Measurements from ENCODE around the gene GLB1L.

The GLB1L gene

GRCh38 chr2:219219784-219220532, 25.3 kb downstream of the GLB1L start:
- CTCF ChIA-PET = interaction anchor here (0.7 to 1.8 kb wide), 3 partner anchors 48 to 76 kb away, joined by 3 to 7 read pairs (median 4); no protein-coding TSS in a partner anchor
- no peak overlapping the region for H3K27ac Mint-ChIP-seq
- H3K9me3 Mint-ChIP-seq = no peaks in the 10 kb centered on the region
- no peak overlapping the region for H3K4me3 Mint-ChIP-seq
- no peaks in the 10 kb centered on the region for H3K27me3 Mint-ChIP-seq
- DNase-seq = no peak
- peaks cover 42% of the 10 kb centered on the region for H3K36me3 Mint-ChIP-seq
- H3K4me1 Mint-ChIP-seq = peaks cover 31% of the 10 kb centered on the region

GRCh38 chr2:219218732-219219701, 26.2 kb downstream of the GLB1L start, which contains the start of gene ABCB6:
TSS of gene ABCB6 (minus strand) at chr2:219218958. CDS start at chr2:219218673, 285 bp downstream.
- peak within 1 kb of the TSS; percentile 81 for H3K4me3 Mint-ChIP-seq
- H3K36me3 Mint-ChIP-seq = peaks cover 41% of the 10 kb centered on the region
- peak within 1 kb of the TSS; percentile 89 for H3K27ac Mint-ChIP-seq
- no peaks in the 10 kb centered on the region for H3K9me3 Mint-ChIP-seq
- peaks cover 31% of the 10 kb centered on the region for H3K4me1 Mint-ChIP-seq
- CTCF ChIA-PET = interaction anchor here (0.6 to 1.8 kb wide), 8 partner anchors 30 to 637 kb away, joined by 3 to 8 read pairs (median 4); no protein-coding TSS in a partner anchor
- peak; percentile 94 for DNase-seq
- no peaks in the 10 kb centered on the region for H3K27me3 Mint-ChIP-seq

DNA sequence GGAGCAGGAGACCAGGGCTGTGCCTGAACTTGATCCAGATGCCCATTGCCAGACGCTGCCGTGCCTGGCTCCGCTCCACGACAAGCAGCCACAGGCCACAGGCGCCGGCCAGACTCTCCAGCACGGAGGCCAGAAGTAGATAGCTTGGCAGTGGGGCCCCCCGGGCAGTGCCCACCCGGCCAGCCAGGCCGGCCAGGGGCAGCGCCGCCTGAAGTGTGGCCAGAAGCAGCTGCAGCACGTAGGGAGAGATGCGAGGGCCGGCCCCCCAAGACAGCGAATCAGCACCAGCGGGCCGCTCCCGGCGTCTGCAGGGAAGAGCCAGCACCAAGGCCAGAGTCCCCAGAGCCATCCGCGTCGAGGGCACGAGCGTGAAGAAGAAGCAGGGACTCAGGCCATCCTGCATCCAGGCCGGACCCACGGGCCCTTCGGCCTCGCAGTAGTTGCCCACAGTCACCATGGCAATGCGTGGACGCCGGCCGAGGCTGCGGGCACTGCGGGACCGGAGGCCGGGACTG, 27.0 kb downstream of the GLB1L start:
- Mint-ChIP-seq H3K9me3 (no peaks in the 10 kb centered on the region), H3K27me3 (no peaks in the 10 kb centered on the region), H3K4me3 (peak overlapping the region; percentile 81), H3K27ac (peak overlapping the region; percentile 89), H3K4me1 (peaks cover 31% of the 10 kb centered on the region), H3K36me3 (peaks cover 38% of the 10 kb centered on the region)
- CTCF ChIA-PET = interaction anchor here (0.7 to 1.7 kb wide), 5 partner anchors 31 to 77 kb away, joined by 3 to 8 read pairs (median 5); no protein-coding TSS in a partner anchor
- no peak for DNase-seq

DNA sequence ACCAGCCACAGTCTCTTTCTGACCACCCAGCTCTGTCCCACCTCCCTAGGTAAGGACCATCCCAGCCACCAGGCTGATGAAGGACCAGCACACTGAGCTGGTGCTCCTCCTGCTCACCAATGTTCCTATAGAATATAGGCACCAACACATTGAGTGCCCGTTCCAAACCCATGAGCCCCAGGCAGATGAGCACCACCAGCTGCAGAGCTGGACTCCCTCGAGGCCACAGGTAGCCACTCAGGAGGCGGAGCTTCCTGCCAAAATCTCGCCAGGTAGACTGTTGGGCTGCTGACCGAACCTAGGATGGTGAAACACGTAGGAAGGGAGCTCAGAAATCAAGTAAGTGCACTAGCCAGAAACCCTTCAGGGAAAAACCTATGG, 28.7 kb downstream of the GLB1L start:
- peaks cover 40% of the 10 kb centered on the region for H3K4me1 Mint-ChIP-seq
- H3K36me3 Mint-ChIP-seq = peaks cover 34% of the 10 kb centered on the region
- H3K9me3 Mint-ChIP-seq = no peaks in the 10 kb centered on the region
- H3K27ac Mint-ChIP-seq = peak overlapping the region; percentile 54
- CTCF ChIA-PET = interaction anchor here (0.6 to 2.4 kb wide), 5 partner anchors 8 to 83 kb away, joined by 3 to 8 read pairs (median 4); partner anchors contain the start of gene ZFAND2B
- no peak for DNase-seq
- H3K4me3 Mint-ChIP-seq = no peak overlapping the region
- no peaks in the 10 kb centered on the region for H3K27me3 Mint-ChIP-seq

DNA sequence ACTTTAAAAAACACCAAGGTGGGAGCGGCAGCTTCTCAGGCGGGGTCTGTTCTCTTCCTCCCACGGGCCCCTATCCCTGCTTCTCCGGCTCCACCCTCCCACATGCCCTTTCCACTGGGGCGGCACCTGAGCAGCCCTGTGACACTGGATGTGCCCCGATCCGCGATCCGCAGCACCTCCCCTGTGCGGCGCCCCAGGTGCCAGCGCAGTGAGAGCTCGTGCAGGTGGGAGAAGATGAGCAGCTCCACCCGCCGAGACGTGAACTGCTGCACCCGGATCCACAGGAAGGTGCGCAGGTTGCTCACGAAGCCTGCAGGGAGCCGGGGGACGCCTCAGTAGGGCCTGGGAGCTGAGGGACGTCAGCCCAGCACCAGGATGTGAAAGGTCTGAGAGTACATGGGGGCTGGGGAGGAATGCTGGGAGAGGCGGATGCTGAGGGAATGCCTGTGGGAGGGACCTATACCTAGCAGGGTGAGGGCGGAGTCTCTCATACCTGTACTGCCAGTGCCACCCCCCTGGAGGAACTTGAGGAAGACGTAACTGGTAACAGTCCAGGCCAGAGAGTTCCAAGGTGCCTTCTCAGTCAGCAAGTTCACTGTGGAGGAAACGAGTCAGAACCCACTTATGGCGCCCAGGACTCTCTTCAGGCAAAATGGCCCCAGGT, 29.2 kb downstream of the GLB1L start:
- H3K27ac Mint-ChIP-seq = no peak overlapping the region
- H3K27me3 Mint-ChIP-seq = no peaks in the 10 kb centered on the region
- CTCF ChIA-PET = interaction anchor here (1.0 to 2.4 kb wide), 4 partner anchors 10 to 83 kb away, joined by 4 to 8 read pairs (median 6); partner anchors contain the start of gene ZFAND2B
- peaks cover 46% of the 10 kb centered on the region for H3K4me1 Mint-ChIP-seq
- H3K36me3 Mint-ChIP-seq = peaks cover 35% of the 10 kb centered on the region
- no peaks in the 10 kb centered on the region for H3K9me3 Mint-ChIP-seq
- DNase-seq = no peak
- H3K4me3 Mint-ChIP-seq = no peak overlapping the region

GRCh38 chr2:219214786-219215185, 30.5 kb downstream of the GLB1L start:
- no peaks in the 10 kb centered on the region for H3K9me3 Mint-ChIP-seq
- peaks cover 56% of the 10 kb centered on the region for H3K4me1 Mint-ChIP-seq
- no peak overlapping the region for H3K27ac Mint-ChIP-seq
- H3K36me3 Mint-ChIP-seq = peaks cover 31% of the 10 kb centered on the region
- DNase-seq = no peak
- no peaks in the 10 kb centered on the region for H3K27me3 Mint-ChIP-seq
- no peak overlapping the region for H3K4me3 Mint-ChIP-seq
- CTCF ChIA-PET = interaction anchor here (0.6 to 0.8 kb wide), 2 partner anchors 18 to 80 kb away, joined by 3 read pairs; no protein-coding TSS in a partner anchor

DNA sequence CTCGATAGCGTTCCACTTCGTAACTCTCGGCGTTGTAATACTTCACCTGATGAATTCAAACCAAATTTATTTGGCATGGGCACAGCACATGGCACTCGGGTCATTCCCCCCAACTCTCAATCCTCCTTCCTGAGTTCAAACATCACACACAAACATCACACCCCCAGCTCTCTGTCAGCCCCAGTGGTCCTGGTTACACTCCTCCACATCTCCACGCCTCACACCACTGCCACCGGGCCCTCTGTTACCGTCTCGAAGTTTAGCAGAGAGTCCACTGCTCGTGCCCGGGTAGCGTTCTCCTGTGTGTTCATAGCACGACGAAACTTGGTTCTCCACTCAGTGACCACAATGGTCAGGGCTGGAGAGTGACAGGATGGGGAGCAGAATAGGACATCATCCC, 31.1 kb downstream of the GLB1L start:
- CTCF ChIA-PET = interaction anchor here (0.8 to 6.8 kb wide), 2 partner anchors 43 to 81 kb away, joined by 3 to 70 read pairs; partner anchors contain the start of gene SLC23A3
- no peak overlapping the region for H3K27ac Mint-ChIP-seq
- peaks cover 31% of the 10 kb centered on the region for H3K36me3 Mint-ChIP-seq
- no peaks in the 10 kb centered on the region for H3K9me3 Mint-ChIP-seq
- no peak overlapping the region for H3K4me3 Mint-ChIP-seq
- H3K27me3 Mint-ChIP-seq = no peaks in the 10 kb centered on the region
- no peak for DNase-seq
- peaks cover 56% of the 10 kb centered on the region for H3K4me1 Mint-ChIP-seq

DNA sequence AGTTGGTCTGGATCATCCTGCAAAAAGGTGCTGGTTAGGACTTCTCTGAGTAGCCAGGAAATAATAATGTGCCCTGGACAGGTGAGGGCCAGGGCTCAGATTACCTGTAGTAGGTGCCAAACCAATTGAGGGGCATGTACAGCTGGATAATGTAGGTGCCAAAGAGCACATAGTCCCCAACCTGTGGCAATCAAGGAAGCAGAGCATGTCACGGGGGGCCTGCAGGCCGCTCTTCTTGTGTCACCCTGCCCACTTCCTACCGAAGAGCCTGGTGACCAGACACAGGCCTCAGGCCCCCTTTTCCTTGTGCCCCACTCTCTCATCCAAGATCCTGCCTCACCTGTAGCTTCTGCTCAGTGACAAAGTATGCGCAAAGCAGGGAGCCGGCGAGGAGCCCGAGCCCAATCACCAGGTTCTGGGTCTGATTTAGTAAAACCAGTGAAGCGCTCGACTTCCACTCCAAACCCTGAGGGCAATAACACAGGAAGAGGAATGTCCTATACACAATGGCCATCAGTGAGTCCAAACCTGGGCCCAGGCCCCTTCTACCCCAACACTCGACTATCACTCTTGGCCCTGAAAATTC, 31.7 kb downstream of the GLB1L start:
- CTCF ChIA-PET = interaction anchor here (0.9 to 6.8 kb wide), 4 partner anchors 35 to 57 kb away, joined by 3 to 70 read pairs (median 16); partner anchors contain the start of gene SLC23A3

DNA sequence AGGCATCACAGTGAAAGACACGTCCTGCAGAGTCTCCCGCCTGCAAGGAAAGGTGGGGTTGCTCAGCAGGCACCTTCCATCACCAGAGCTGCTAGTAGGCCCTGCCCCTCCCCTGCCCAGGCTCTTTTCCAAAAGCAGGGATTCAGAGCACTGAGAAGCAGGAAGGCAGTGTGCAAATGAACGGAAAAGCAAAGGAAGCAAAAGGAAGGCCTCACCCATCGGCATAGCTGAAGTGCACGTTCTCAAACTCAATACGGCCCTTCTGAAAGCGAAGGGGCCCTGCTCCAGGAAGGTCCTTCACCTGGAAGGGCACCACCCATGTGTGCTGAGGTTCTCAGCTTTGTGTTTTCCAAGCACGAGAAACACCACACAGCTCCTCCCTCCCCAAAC, 32.2 kb downstream of the GLB1L start:
- H3K27ac Mint-ChIP-seq = no peak overlapping the region

More for the DNA sequence above, 31.7 kb downstream of the GLB1L start:
- no peaks in the 10 kb centered on the region for H3K9me3 Mint-ChIP-seq
- H3K27ac Mint-ChIP-seq = no peak overlapping the region
- no peak for DNase-seq
- peaks cover 37% of the 10 kb centered on the region for H3K36me3 Mint-ChIP-seq
- peaks cover 58% of the 10 kb centered on the region for H3K4me1 Mint-ChIP-seq
- H3K4me3 Mint-ChIP-seq = no peak overlapping the region
- H3K27me3 Mint-ChIP-seq = no peaks in the 10 kb centered on the region

DNA sequence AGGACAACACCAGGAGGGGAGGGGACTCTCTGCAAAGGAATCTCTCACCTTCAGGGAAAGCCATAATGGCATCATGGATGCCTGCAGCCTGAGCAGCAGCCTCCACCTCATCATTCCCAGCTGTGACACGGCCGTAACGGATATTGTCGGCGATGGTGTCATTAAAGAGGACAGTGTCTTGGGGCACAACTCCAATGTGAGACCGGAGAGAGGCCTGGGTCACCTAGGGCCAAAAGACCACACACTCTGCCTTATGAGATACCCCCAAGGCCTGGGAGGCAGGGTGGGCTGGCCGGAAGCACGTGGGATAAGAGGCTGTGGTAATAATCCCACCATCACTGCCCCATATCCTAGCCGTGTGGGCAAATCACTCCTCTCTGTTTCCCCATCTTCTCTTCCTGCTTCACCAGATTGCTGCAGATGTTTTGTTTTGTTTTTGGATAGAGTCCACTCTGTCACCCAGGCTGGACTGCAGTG, 34.3 kb downstream of the GLB1L start:
- no peaks in the 10 kb centered on the region for H3K27me3 Mint-ChIP-seq
- no peak for DNase-seq
- peak overlapping the region; percentile 91 for H3K27ac Mint-ChIP-seq
- peaks cover 59% of the 10 kb centered on the region for H3K4me1 Mint-ChIP-seq
- no peaks in the 10 kb centered on the region for H3K9me3 Mint-ChIP-seq
- peaks cover 44% of the 10 kb centered on the region for H3K36me3 Mint-ChIP-seq
- CTCF ChIA-PET = interaction anchor here (0.6 to 6.8 kb wide), 9 partner anchors 12 to 86 kb away, joined by 3 to 70 read pairs (median 4); partner anchors contain the start of genes GLB1L, SLC23A3 and STK16
- no peak overlapping the region for H3K4me3 Mint-ChIP-seq

More for the DNA sequence above, 32.2 kb downstream of the GLB1L start:
- H3K36me3 Mint-ChIP-seq = peaks cover 43% of the 10 kb centered on the region
- H3K27me3 Mint-ChIP-seq = no peaks in the 10 kb centered on the region
- CTCF ChIA-PET = interaction anchor here (0.9 to 6.8 kb wide), 5 partner anchors 21 to 56 kb away, joined by 3 to 70 read pairs (median 4); partner anchors contain the start of gene SLC23A3
- DNase-seq = no peak
- no peak overlapping the region for H3K4me3 Mint-ChIP-seq
- no peaks in the 10 kb centered on the region for H3K9me3 Mint-ChIP-seq
- H3K4me1 Mint-ChIP-seq = peaks cover 63% of the 10 kb centered on the region

DNA sequence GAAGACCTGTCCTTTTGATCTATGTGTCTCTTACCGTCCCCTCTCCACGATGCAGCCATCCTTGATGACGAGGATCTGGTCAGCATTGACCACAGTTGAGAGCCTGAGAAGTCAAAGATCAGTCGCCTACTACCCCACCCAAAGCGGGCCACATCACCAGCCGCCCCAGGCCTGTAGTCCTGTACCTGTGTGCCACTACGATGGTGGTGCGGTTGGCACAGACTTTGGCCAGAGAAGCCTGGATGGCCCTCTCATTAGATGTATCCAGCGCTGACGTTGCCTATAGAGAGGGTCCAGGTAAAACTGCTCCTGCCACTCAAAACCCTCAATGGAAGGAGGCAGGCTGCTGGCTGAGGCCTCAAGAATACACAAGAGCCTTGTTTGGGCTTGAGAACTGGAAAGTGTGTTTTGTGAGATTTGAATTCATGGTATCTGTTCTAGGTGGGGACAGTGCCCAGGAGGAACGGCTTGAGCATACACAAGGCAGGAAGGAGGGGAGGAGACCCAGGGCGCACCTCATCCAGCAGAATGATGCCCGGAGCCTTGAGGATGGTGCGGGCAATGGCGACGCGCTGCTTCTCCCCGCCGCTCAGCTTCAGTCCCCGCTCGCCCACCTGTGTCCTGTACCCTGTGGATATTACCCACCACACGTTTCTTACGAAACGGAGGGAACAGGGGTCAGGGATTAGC, 34.9 kb downstream of the GLB1L start:
- H3K36me3 Mint-ChIP-seq = peaks cover 44% of the 10 kb centered on the region

More for the DNA sequence above, 34.9 kb downstream of the GLB1L start:
- no peak overlapping the region for H3K4me3 Mint-ChIP-seq
- no peak for DNase-seq
- H3K27ac Mint-ChIP-seq = peak overlapping the region; percentile 91
- no peaks in the 10 kb centered on the region for H3K27me3 Mint-ChIP-seq
- CTCF ChIA-PET = interaction anchor here (1.1 to 6.8 kb wide), 2 partner anchors 39 to 45 kb away, joined by 4 to 70 read pairs; partner anchors contain the start of gene SLC23A3
- peaks cover 64% of the 10 kb centered on the region for H3K4me1 Mint-ChIP-seq
- H3K9me3 Mint-ChIP-seq = no peaks in the 10 kb centered on the region

Data from activated naive CD4-positive, alpha-beta T cell treated with anti-CD3 and anti-CD28 coated beads, Interleukin-2, amount 10 ng/mL, durations not matched to agents 7 days and 5 days (primary cell).